Panc1 (cell line): ENCODE data around the gene LRRC27.

Source experiments
- POLR2AphosphoS5 ChIP-seq: IDR thresholded peaks from 2 replicates; pipeline ENCODE4 v1.6.1; 2012; ENCODE audit warnings: mild to moderate bottlenecking, low read depth, low read length, moderate library complexity
- TCF7L2 ChIP-seq: IDR thresholded peaks from 2 replicates; pipeline ENCODE4 v1.6.1; 2011; ENCODE audit warnings: mild to moderate bottlenecking, low read depth, low read length, inconsistent platforms
- TF ChIP-seq, protein P1 (sequence below): fragments of 450-650 bp; IDR thresholded peaks from 2 replicates; pipeline ENCODE4 v1.5.1; 2017; ENCODE audit warnings: mild to moderate bottlenecking

DNA sequence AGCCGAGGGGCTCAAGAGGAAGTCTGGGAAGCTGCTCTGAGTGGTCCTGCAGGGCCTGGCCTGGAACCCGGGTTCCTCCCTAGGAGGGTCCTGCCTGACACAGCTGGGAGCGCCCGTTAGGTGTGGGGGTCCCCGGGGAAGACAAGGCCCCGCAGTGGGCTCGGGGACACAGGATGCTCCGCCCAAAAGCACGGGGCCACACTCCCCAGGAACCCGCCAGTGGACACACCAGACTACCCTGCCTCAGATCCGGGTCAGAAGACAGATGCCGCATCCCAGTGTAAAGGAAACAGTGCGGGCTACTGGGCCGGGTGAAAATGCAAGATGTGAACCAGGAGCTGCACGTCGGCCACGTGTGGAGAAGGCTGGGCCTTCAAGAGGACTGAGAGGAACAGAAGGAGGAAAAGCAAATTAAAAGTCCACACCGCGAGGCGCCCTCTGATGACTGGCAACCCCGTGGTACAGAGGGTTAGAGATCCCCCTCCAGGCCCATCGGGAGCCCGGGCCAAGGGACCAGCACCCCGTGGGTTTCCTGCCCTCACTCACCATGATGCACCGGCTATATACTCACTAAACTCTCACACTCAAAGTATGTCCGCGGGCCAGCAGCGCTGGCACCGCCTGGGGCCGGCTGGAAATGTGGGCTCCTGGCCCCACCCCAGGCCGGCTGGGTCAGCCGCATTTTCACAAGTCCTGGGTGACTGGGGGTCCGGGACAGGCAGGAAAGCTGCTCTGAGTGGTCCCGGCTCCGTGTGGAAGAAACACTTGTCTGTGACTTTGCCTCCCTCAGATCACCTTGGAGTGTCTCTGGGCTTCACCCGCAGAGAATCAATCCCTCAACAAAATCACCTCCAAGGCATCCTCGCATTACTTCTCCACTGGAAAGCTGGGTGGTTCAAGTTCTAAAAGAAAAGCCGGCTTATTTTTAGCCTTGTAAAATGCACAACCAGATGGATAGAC, 30.3 kb upstream of the LRRC27 start:
- TF ChIP-seq, protein P1, sequence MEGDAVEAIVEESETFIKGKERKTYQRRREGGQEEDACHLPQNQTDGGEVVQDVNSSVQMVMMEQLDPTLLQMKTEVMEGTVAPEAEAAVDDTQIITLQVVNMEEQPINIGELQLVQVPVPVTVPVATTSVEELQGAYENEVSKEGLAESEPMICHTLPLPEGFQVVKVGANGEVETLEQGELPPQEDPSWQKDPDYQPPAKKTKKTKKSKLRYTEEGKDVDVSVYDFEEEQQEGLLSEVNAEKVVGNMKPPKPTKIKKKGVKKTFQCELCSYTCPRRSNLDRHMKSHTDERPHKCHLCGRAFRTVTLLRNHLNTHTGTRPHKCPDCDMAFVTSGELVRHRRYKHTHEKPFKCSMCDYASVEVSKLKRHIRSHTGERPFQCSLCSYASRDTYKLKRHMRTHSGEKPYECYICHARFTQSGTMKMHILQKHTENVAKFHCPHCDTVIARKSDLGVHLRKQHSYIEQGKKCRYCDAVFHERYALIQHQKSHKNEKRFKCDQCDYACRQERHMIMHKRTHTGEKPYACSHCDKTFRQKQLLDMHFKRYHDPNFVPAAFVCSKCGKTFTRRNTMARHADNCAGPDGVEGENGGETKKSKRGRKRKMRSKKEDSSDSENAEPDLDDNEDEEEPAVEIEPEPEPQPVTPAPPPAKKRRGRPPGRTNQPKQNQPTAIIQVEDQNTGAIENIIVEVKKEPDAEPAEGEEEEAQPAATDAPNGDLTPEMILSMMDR = no peak
- TF ChIP-seq TCF7L2 = no peak
- no peak for TF ChIP-seq POLR2AphosphoS5
